SU-DHL-6 (cell line): ENCODE data around the gene GLRA1.

Experiments used
- H2AFZ ChIP-seq: fragments of 200-600 bp; sonication (generic); 2 replicates; pipeline ENCODE4 v1.6.1; 2014; ENCODE audit warnings: low read depth, mild to moderate bottlenecking, moderate library complexity, mixed read lengths, antibody characterized with exemption, low read length; ENCODE audit not compliant: severe bottlenecking
- H3F3A ChIP-seq: fragments of 200-600 bp; shearing (Covaris generic); 2 replicates; pipeline ENCODE4 v1.6.0; 2016; ENCODE audit warnings: antibody characterized with exemption, mild to moderate bottlenecking; ENCODE audit not compliant: insufficient read depth
- H3K27ac ChIP-seq: fragments of 200-600 bp; sonication (generic); 2 replicates; pipeline ENCODE4 v1.5.1; 2016; ENCODE audit warnings: low read depth, mild to moderate bottlenecking, low read length, moderate library complexity, mixed read lengths
- H3K27me3 ChIP-seq: fragments of 200-600 bp; sonication (generic), shearing (Covaris generic); 2 replicates; pipeline ENCODE4 v1.6.0; 2014; ENCODE audit warnings: mild to moderate bottlenecking, low read length
- H3K36me3 ChIP-seq: fragments of 200-600 bp; sonication (generic); 2 replicates; pipeline ENCODE4 v1.6.1; 2014; ENCODE audit warnings: mild to moderate bottlenecking, low read length, mixed read lengths
- H3K4me2 ChIP-seq: fragments of 300-600, 200-600 bp; shearing (Covaris generic), sonication (generic); 2 replicates; pipeline ENCODE4 v1.6.0; 2014; ENCODE audit warnings: low read length, low read depth, mild to moderate bottlenecking; ENCODE audit not compliant: poor library complexity, severe bottlenecking
- H3K4me3 ChIP-seq: fragments of 200-600 bp; sonication (generic); 2 replicates; pipeline ENCODE4 v1.5.1; 2014; ENCODE audit warnings: antibody characterized with exemption, low read length, mild to moderate bottlenecking, mixed read lengths; ENCODE audit not compliant: insufficient read depth, poor library complexity, severe bottlenecking
- H3K79me2 ChIP-seq: fragments of 200-600 bp; sonication (generic); 2 replicates; pipeline ENCODE4 v1.6.1; 2014; ENCODE audit warnings: mild to moderate bottlenecking, low read length, moderate library complexity; ENCODE audit not compliant: insufficient read depth
- H3K9ac ChIP-seq: fragments of 200-600 bp; sonication (generic); 2 replicates; pipeline ENCODE4 v1.7.0; 2014; ENCODE audit warnings: mild to moderate bottlenecking, low read length
- H3K9me2 ChIP-seq: fragments of 200-600 bp; sonication (generic); replicated peaks from 2 replicates; pipeline ENCODE4 v1.6.1; 2014; ENCODE audit warnings: low read length; ENCODE audit not compliant: insufficient read depth
- H3K9me3 ChIP-seq: fragments of 200-600 bp; sonication (generic); 2 replicates; pipeline ENCODE4 v1.6.1; 2014; ENCODE audit warnings: low read length, mixed read lengths; ENCODE audit not compliant: insufficient read depth
- H4K20me1 ChIP-seq: fragments of 200-600 bp; sonication (generic); 2 replicates; pipeline ENCODE4 v1.6.1; 2014; ENCODE audit warnings: low read depth, mild to moderate bottlenecking, antibody characterized with exemption, low read length, moderate library complexity, mixed read lengths
- CTCF ChIP-seq: fragments of 200-600 bp; sonication (generic); IDR thresholded peaks from one replicate; pipeline ENCODE4 v1.5.1; 2017; ENCODE audit warnings: antibody characterized with exemption, mild to moderate bottlenecking, low read length, moderate library complexity; ENCODE audit not compliant: insufficient read depth, poor library complexity, severe bottlenecking
- EZH2phosphoT487 ChIP-seq: fragments of 200-600 bp; sonication (generic), shearing (Covaris generic); conservative IDR thresholded peaks from 2 replicates; pipeline ENCODE4 v1.6.1; 2018; ENCODE audit warnings: mild to moderate bottlenecking, antibody characterized with exemption, low read length, moderate library complexity, mixed read lengths

The GLRA1 gene

DNA sequence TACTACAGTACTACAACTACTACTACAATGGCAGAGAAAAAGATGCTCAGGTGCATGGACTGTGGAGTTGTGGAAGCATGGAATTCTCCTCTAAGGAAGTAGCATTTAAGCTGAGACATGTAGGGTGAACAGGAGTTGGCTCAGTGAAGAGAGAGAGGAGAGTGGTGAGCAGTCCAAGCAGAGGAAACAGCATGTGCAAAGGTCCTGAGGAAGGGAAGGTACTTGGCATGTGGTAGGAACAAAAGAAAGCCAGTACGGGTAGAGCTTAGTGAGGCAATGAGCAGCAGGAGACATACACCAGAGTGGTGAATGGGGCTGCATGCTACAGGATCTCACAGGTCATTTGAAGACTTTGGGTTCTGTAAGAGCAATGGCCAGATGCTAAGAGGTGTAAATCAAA is 41.4 kb upstream of the GLRA1 start:
- no peak overlapping the region for H3K4me3 ChIP-seq
- H3K9me3 ChIP-seq = no peaks in the 10 kb centered on the region
- no peak overlapping the region for H3K27ac ChIP-seq
- no peaks in the 10 kb centered on the region for H3F3A ChIP-seq
- no peaks in the 10 kb centered on the region for H3K27me3 ChIP-seq
- H3K4me2 ChIP-seq = no peak overlapping the region
- no peak overlapping the region for H3K9ac ChIP-seq
- no peak overlapping the region for H2AFZ ChIP-seq
- H3K9me2 ChIP-seq = no peaks in the 10 kb centered on the region
- H4K20me1 ChIP-seq = no peaks in the 10 kb centered on the region
- TF ChIP-seq CTCF (no peak), EZH2phosphoT487 (no peak)
- no peaks in the 10 kb centered on the region for H3K36me3 ChIP-seq
- no peaks in the 10 kb centered on the region for H3K79me2 ChIP-seq

DNA sequence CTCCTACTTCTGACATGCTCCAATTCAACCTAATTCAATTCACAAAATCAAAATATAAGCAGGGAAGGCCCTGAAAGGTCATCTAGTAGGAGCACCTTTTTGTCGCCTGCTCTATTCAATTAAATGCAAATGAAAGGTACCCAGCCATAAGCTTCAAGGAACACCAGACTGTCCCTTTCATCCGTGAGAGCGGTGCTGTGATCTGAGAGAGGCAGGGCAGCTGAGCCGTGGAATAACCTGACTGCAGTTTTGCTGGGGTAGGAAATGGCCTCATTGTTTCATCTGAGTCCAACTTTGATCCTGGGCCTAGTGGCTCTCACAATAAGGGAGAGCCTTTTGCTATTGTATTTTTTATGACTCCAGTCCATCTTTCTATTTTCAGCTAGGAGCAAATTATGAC is 39.8 kb upstream of the GLRA1 start:
- Histone ChIP-seq H3K36me3 (no peaks in the 10 kb centered on the region), H3K9me3 (no peaks in the 10 kb centered on the region), H3K79me2 (no peaks in the 10 kb centered on the region), H2AFZ (no peak overlapping the region), H3K9me2 (no peaks in the 10 kb centered on the region), H3K4me3 (no peak overlapping the region), H4K20me1 (no peaks in the 10 kb centered on the region), H3K4me2 (no peak overlapping the region), H3F3A (no peaks in the 10 kb centered on the region), H3K9ac (no peak overlapping the region), H3K27me3 (no peaks in the 10 kb centered on the region), H3K27ac (no peak overlapping the region)
- TF ChIP-seq CTCF = no peak
- TF ChIP-seq EZH2phosphoT487 = no peak

GRCh38 chr5:151961557-151961956 is 36.9 kb upstream of the GLRA1 start:
- Histone ChIP-seq H3K4me3 (no peak overlapping the region), H3K36me3 (no peaks in the 10 kb centered on the region), H4K20me1 (no peaks in the 10 kb centered on the region), H2AFZ (no peak overlapping the region), H3F3A (no peaks in the 10 kb centered on the region), H3K9ac (no peak overlapping the region), H3K9me3 (no peaks in the 10 kb centered on the region), H3K9me2 (no peaks in the 10 kb centered on the region), H3K27me3 (no peaks in the 10 kb centered on the region), H3K27ac (no peak overlapping the region), H3K4me2 (no peak overlapping the region), H3K79me2 (no peaks in the 10 kb centered on the region)
- no peak for TF ChIP-seq CTCF
- TF ChIP-seq EZH2phosphoT487 = no peak

GRCh38 chr5:151958111-151958510 is 33.5 kb upstream of the GLRA1 start:
- TF ChIP-seq EZH2phosphoT487 (no peak), CTCF (no peak)
- no peaks in the 10 kb centered on the region for H3K36me3 ChIP-seq
- no peaks in the 10 kb centered on the region for H3K27me3 ChIP-seq
- H2AFZ ChIP-seq = no peak overlapping the region
- H3K27ac ChIP-seq = no peak overlapping the region
- H3K9me2 ChIP-seq = no peaks in the 10 kb centered on the region
- no peak overlapping the region for H3K4me3 ChIP-seq
- no peaks in the 10 kb centered on the region for H4K20me1 ChIP-seq
- H3K79me2 ChIP-seq = no peaks in the 10 kb centered on the region
- H3K4me2 ChIP-seq = no peak overlapping the region
- no peaks in the 10 kb centered on the region for H3F3A ChIP-seq
- no peaks in the 10 kb centered on the region for H3K9me3 ChIP-seq
- H3K9ac ChIP-seq = no peak overlapping the region
